AG04449 (cell line): ENCODE data around the gene GPAM.
"Not testable (repeated sequence)": the region's sequence is repeated elsewhere in the genome, so short reads cannot be mapped to it uniquely, and the experiment has no call there.

Experiments used
- CTCF ChIA-PET: fragments of 350-600 bp; formaldehyde crosslinking; extraction: SDS; loops from one replicate; lab custom pipeline; 2021; ENCODE audit warnings: antibody characterized with exemption; lab: Yijun Ruan, JAX
- POLR2A ChIA-PET: fragments of 400-600, 350-600 bp; formaldehyde crosslinking; extraction: SDS; loops from one replicate; lab custom pipeline; 2020; ENCODE audit warnings: antibody characterized with exemption, inconsistent platforms; lab: Yijun Ruan, JAX
- DNase-seq: peaks from one replicate; pipeline ENCODE4 v3.0.0-alpha.2; 2010; ENCODE audit warnings: low read depth, low spot score
- H3K4me3 ChIP-seq: 2 replicates; pipeline ENCODE4 v1.5.1; 2011; ENCODE audit warnings: low read depth, mild to moderate bottlenecking, control low read depth, low read length
- TF ChIP-seq, protein P1 (sequence below): IDR thresholded peaks from one replicate; pipeline ENCODE4 v1.5.1; 2011; ENCODE audit warnings: mild to moderate bottlenecking, moderate library complexity, low read length, control low read depth, inconsistent platforms; ENCODE audit not compliant: insufficient read depth; ENCODE audit errors: missing control alignments

Gene GPAM

DNA sequence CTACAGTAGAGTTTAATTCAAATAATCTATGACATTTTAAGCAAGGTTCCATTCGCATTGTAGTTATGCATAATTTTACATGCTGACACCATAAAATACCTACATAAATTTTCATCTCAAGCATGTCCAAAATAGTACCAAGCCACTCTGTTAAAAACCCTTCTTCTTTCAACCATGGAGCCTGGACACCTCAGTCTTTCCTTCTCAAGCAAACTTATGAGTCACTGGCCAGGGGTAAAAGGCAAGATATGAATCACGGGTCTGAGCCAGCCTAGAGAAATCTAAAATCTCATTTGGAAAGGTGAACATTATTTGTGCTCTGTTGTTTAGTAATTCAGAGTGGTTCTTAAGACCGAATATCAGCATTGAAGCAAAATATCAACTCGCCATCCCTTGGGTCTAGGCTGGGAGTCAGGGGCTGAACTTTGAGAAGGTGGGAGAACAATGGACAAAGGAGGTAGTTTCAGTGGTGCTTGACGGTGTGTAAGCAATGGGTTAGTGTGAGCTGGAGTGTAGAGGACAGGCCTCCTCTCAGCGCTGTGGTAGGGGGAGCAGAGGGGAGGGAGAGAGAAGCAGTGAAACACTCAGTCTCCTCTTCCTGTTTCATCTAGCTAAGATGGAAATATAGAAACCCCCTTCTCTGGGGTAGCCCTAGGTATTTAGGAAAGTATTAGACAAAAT lies 19.1 kb upstream of the GPAM start:
- TF ChIP-seq, protein P1, sequence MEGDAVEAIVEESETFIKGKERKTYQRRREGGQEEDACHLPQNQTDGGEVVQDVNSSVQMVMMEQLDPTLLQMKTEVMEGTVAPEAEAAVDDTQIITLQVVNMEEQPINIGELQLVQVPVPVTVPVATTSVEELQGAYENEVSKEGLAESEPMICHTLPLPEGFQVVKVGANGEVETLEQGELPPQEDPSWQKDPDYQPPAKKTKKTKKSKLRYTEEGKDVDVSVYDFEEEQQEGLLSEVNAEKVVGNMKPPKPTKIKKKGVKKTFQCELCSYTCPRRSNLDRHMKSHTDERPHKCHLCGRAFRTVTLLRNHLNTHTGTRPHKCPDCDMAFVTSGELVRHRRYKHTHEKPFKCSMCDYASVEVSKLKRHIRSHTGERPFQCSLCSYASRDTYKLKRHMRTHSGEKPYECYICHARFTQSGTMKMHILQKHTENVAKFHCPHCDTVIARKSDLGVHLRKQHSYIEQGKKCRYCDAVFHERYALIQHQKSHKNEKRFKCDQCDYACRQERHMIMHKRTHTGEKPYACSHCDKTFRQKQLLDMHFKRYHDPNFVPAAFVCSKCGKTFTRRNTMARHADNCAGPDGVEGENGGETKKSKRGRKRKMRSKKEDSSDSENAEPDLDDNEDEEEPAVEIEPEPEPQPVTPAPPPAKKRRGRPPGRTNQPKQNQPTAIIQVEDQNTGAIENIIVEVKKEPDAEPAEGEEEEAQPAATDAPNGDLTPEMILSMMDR: no peak
- ChIA-PET CTCF (no interaction called here), POLR2A (no interaction called here)
- H3K4me3 ChIP-seq: no peak overlapping the region
- no peak for DNase-seq

DNA sequence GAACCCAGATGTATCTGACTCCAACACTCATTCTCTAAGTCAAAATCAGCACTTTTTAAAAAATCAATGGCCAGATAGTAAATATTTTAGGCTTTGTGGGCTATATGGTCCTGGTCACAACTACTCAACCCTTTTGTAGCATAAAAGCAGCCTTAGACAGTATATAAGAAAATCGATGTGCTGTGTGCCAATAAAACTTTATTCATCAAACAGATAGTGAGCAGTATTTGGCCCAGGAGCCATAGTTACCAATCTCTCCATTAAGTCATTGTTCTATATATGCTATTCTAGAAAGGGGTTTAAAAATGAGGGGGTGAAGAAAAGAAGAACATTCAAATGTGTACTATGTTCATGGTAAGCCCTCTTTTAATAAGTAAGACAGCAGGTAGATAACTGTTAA lies 18.5 kb upstream of the GPAM start:
- ChIA-PET CTCF (no interaction called here), POLR2A (no interaction called here)
- DNase-seq: no peak
- TF ChIP-seq, protein P1: no peak
- no peak overlapping the region for H3K4me3 ChIP-seq

DNA sequence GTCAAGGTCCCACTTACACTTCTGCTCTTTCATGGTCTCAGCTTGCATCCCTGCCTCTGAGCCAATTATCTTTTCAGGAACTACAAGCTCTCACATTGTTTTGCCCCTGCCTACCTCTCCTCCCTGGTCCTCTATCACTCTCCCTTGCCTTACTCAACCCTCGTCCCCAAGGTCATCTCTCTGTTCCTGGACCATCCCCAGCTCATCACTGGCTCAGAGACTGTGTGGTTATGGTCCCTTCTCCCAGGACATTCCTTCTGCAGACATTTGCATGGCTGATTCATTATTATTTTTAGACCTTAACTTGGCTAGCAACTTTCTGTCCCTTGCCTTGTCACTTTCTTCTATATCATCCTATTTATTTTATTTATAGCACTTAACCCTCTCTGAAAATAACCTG lies 17.8 kb upstream of the GPAM start:
- POLR2A ChIA-PET: no interaction called here
- no peak overlapping the region for H3K4me3 ChIP-seq
- CTCF ChIA-PET: interaction anchor here (1.3 kb wide), 1 partner anchor 233 kb away, joined by 3 read pairs; no protein-coding TSS in a partner anchor
- TF ChIP-seq, protein P1: no peak
- DNase-seq: no peak

DNA sequence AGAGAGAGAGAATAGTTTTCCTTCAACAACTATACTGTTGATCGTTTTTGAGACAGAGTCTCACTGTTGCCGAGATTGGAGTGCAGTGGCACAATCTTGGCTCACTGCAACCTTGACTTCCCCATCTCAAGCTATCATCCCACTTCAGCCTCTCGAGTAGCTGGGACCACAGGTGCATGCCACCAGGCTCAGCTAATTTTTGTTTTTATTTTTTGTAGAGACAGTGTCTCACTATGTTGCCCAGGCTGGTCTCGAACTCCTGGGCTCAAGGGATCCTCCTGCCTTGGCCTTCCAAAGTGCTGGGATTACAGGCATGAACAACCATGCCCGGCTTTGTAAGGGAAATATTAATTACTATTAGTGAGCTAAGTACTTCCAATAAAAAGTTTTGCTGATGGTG lies 16.7 kb upstream of the GPAM start:
- CTCF ChIA-PET: interaction anchor here (1.3 kb wide), 1 partner anchor 235 kb away, joined by 3 read pairs; no protein-coding TSS in a partner anchor
- POLR2A ChIA-PET, DNase-seq, H3K4me3 ChIP-seq: not testable (repeated sequence)

DNA sequence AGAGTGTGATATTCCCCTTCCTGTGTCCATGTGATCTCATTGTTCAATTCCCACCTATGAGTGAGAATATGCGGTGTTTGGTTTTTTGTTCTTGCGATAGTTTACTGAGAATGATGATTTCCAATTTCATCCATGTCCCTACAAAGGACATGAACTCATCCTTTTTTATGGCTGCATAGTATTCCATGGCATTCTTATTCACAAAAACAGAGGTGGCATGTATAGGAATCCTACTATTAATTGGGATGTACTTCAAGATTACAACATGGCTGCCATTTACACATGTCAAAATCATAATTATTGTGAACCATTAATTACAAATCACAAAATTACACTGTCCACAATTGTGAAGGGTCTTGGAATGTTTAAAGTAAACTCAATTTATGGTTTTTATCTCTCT lies 14.1 kb upstream of the GPAM start:
- H3K4me3 ChIP-seq, POLR2A ChIA-PET: not testable (repeated sequence)
- CTCF ChIA-PET: interaction anchor here (1.1 kb wide), 1 partner anchor 110 kb away, joined by 4 read pairs; no protein-coding TSS in a partner anchor

DNA sequence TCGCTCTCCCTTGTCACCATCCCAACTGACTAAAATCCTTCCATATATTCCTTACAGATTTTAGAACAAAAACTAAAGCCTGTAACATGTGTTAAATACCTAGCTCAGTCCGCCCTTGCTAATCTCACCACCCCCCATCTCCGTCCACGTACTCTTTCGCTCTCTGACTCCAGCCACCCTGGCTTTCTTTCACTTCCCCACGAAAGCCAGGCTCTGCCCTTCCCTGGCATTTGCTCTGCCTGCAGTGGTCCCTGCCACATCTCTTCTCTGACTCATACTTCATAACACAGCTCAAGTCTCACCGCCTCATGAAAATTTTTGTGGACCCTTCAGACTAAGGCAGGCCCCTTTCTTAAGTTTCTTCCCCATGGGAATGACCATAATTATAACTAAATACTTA lies 11.7 kb upstream of the GPAM start:
- ChIA-PET POLR2A (no interaction called here), CTCF (interaction anchor here (1.0 to 1.5 kb wide), 2 partner anchors 58 to 113 kb away, joined by 3 to 5 read pairs; no protein-coding TSS in a partner anchor)
- TF ChIP-seq, protein P1: no peak
- no peak overlapping the region for H3K4me3 ChIP-seq
- DNase-seq: no peak

More for the DNA sequence above, 14.1 kb upstream of the GPAM start:
- not testable (repeated sequence) for DNase-seq

DNA sequence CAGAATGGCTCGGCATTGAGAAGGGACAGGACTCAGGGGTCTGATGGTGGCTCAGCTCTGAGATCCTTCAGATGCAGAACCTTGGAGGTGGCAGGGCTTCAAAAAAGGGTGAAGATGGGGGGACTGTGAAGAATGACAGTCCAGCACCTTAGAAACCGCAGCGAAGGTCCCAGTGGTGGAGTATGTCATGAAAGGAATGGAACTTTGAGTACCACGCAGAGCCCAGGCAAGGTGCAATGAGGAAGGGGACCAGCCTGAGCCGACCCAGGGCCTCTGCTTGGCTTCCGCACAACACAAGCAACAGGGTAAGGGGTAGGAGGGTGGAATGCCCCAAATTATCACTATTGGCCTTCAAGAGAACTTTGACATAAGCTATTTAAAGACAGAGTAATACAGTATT lies 8.2 kb upstream of the GPAM start:
- ChIA-PET CTCF (interaction anchor here (0.8 kb wide), 1 partner anchor 54 kb away, joined by 3 read pairs; no protein-coding TSS in a partner anchor), POLR2A (no interaction called here)
- no peak for DNase-seq
- no peak overlapping the region for H3K4me3 ChIP-seq
- TF ChIP-seq, protein P1: no peak
